H9 (cell line): ENCODE data around the gene RDH5. TPM values are rescaled to one million over a fixed set of nuclear protein-coding genes. Genes with fewer than 3 reads are reported as not detected.

Experiments used
- DNase-seq: peaks from one replicate; pipeline ENCODE4 v3.0.0-alpha.2; 2017
- H2AFZ ChIP-seq: one replicate; pipeline ENCODE4 v1.6.1; 2013; ENCODE audit warnings: mild to moderate bottlenecking, low read length, control low read depth, moderate library complexity
- H2AK5ac ChIP-seq: 2 replicates; pipeline ENCODE4 v1.6.1; 2013; ENCODE audit warnings: low read length, control low read depth, mixed read lengths; ENCODE audit not compliant: insufficient read length
- H2BK120ac ChIP-seq: one replicate; pipeline ENCODE4 v1.6.1; 2013; ENCODE audit warnings: low read depth, mild to moderate bottlenecking, low read length, control low read depth, inconsistent platforms; ENCODE audit not compliant: poor library complexity, severe bottlenecking
- H2BK12ac ChIP-seq: 2 replicates; pipeline ENCODE4 v1.6.1; 2013; ENCODE audit warnings: low read length, control low read depth, mixed read lengths, low read depth; ENCODE audit not compliant: insufficient read length
- H2BK15ac ChIP-seq: 2 replicates; pipeline ENCODE4 v1.6.1; 2013; ENCODE audit warnings: low read depth, low read length, control low read depth
- H2BK20ac ChIP-seq: one replicate; pipeline ENCODE4 v1.6.1; 2013; ENCODE audit warnings: low read depth, mild to moderate bottlenecking, low read length, control low read depth, inconsistent platforms; ENCODE audit not compliant: poor library complexity, severe bottlenecking
- H2BK5ac ChIP-seq: 2 replicates; pipeline ENCODE4 v1.6.1; 2013; ENCODE audit warnings: low read length, control low read depth, mixed read lengths; ENCODE audit not compliant: insufficient read length
- H3K14ac ChIP-seq: 2 replicates; pipeline ENCODE4 v1.6.1; 2013; ENCODE audit warnings: low read length, control low read depth; ENCODE audit not compliant: insufficient read depth
- H3K18ac ChIP-seq: 2 replicates; pipeline ENCODE4 v1.6.1; 2013; ENCODE audit warnings: low read depth, mild to moderate bottlenecking, mixed read lengths, low read length, control low read depth; ENCODE audit not compliant: insufficient read length
- H3K23ac ChIP-seq: 2 replicates; pipeline ENCODE4 v1.6.1; 2013; ENCODE audit warnings: low read length, control low read depth, mixed read lengths, low read depth; ENCODE audit not compliant: insufficient read length
- H3K23me2 ChIP-seq: 2 replicates; pipeline ENCODE4 v1.6.1; 2013; ENCODE audit warnings: low read depth, mild to moderate bottlenecking, mixed read lengths, low read length, control low read depth; ENCODE audit not compliant: insufficient read length, poor library complexity, severe bottlenecking
- H3K27ac ChIP-seq: 2 replicates; pipeline ENCODE4 v1.5.1; 2013; ENCODE audit warnings: low read length, control low read depth, mixed read lengths, low read depth; ENCODE audit not compliant: insufficient read length
- H3K27me3 ChIP-seq: 2 replicates; pipeline ENCODE4 v1.6.1; 2013; ENCODE audit warnings: low read length, control low read depth, inconsistent platforms; ENCODE audit not compliant: insufficient read depth
- H3K4ac ChIP-seq: 2 replicates; pipeline ENCODE4 v1.6.1; 2013; ENCODE audit warnings: low read depth, mild to moderate bottlenecking, control low read depth, inconsistent platforms, low read length, moderate library complexity
- H3K4me1 ChIP-seq: 2 replicates; pipeline ENCODE4 v1.6.1; 2013; ENCODE audit warnings: low read length, control low read depth, inconsistent platforms; ENCODE audit not compliant: insufficient read depth
- H3K4me2 ChIP-seq: 2 replicates; pipeline ENCODE4 v1.6.1; 2013; ENCODE audit warnings: low read length, control low read depth, mixed read lengths; ENCODE audit not compliant: insufficient read length, insufficient read depth
- H3K56ac ChIP-seq: 2 replicates; pipeline ENCODE4 v1.6.1; 2013; ENCODE audit warnings: low read depth, mild to moderate bottlenecking, mixed read lengths, low read length, control low read depth; ENCODE audit not compliant: insufficient read length
- H3K79me1 ChIP-seq: 2 replicates; pipeline ENCODE4 v1.6.1; 2013; ENCODE audit warnings: low read depth, mild to moderate bottlenecking, moderate library complexity, low read length, control low read depth, inconsistent platforms; ENCODE audit not compliant: insufficient read depth, poor library complexity, severe bottlenecking
- H3K79me2 ChIP-seq: 2 replicates; pipeline ENCODE4 v1.6.1; 2013; ENCODE audit warnings: low read length, control low read depth, inconsistent platforms; ENCODE audit not compliant: insufficient read depth
- H3K9ac ChIP-seq: 2 replicates; pipeline ENCODE4 v1.6.1; 2013; ENCODE audit warnings: low read length, control low read depth, mixed read lengths; ENCODE audit not compliant: insufficient read length; ENCODE audit errors: extremely low read depth
- H3K9me3 ChIP-seq: one replicate; pipeline ENCODE4 v1.6.1; 2013; ENCODE audit warnings: low read depth, low read length, inconsistent platforms; ENCODE audit not compliant: control insufficient read depth
- H3T11ph ChIP-seq: one replicate; pipeline ENCODE4 v1.6.1; 2013; ENCODE audit warnings: mild to moderate bottlenecking, low read length, control low read depth, inconsistent platforms
- H4K20me1 ChIP-seq: one replicate; pipeline ENCODE4 v1.6.1; 2013; ENCODE audit not compliant: control insufficient read depth, insufficient read length, insufficient read depth
- H4K5ac ChIP-seq: 2 replicates; pipeline ENCODE4 v1.6.1; 2013; ENCODE audit warnings: low read depth, mild to moderate bottlenecking, mixed read lengths, low read length, control low read depth; ENCODE audit not compliant: insufficient read length
- H4K8ac ChIP-seq: replicated peaks from 2 replicates; pipeline ENCODE4 v1.6.1; 2013; ENCODE audit warnings: low read length, control low read depth, mixed read lengths, low read depth; ENCODE audit not compliant: insufficient read length
- H4K91ac ChIP-seq: 2 replicates; pipeline ENCODE4 v1.6.1; 2013; ENCODE audit warnings: low read depth, mild to moderate bottlenecking, moderate library complexity, mixed read lengths, low read length, control low read depth; ENCODE audit not compliant: insufficient read length
- H3K27ac Mint-ChIP-seq, 3 experiments: 2 replicates in 2 of 3; 3 replicates in 1 of 3; pipeline ENCODE4 v1.8.0; 2020 to 2021; ENCODE audit warnings: mixed read lengths in 3 of 3, mild to moderate bottlenecking in 1 of 3, moderate library complexity in 1 of 3
- H3K27me3 Mint-ChIP-seq: 2 replicates; pipeline ENCODE4 v1.8.0; 2021; ENCODE audit warnings: low read depth, mild to moderate bottlenecking, moderate library complexity, mixed read lengths
- H3K36me3 Mint-ChIP-seq, 3 experiments: 2 replicates in 2 of 3; 3 replicates in 1 of 3; pipeline ENCODE4 v1.8.0; 2020 to 2021; ENCODE audit warnings: low read depth in 3 of 3, mixed read lengths in 3 of 3; ENCODE audit not compliant: insufficient read depth in 1 of 3
- H3K4me1 Mint-ChIP-seq, 2 experiments: 2 replicates each; pipeline ENCODE4 v1.8.0; 2020; ENCODE audit warnings: mixed read lengths in 2 of 2
- H3K4me3 Mint-ChIP-seq, 2 experiments: 2 replicates in 1 of 2; 3 replicates in 1 of 2; pipeline ENCODE4 v1.8.0; 2020 to 2021; ENCODE audit warnings: mild to moderate bottlenecking in 2 of 2, mixed read lengths in 2 of 2, moderate library complexity in 1 of 2
- H3K9me3 Mint-ChIP-seq, 2 experiments: 2 replicates in 1 of 2; 3 replicates in 1 of 2; pipeline ENCODE4 v1.8.0; 2020; ENCODE audit warnings: mild to moderate bottlenecking in 2 of 2, mixed read lengths in 2 of 2, moderate library complexity in 1 of 2
- CTCF ChIP-seq: fragments of 200-600 bp; sonication (generic); conservative IDR thresholded peaks from 3 replicates; pipeline ENCODE4 v1.8.0; 2021; ENCODE audit warnings: antibody characterized with exemption, mild to moderate bottlenecking
- WGBS: extraction: QIAGEN DNeasy Blood & Tissue Kit; methylation state at CpG from one replicate; pipeline ENCODE4 v1.1.7; 2013; ENCODE audit warnings: missing lambda C conversion rate, low lambda C conversion rate, mixed read lengths; ENCODE audit not compliant: insufficient read length; ENCODE audit errors: extremely low coverage; 5-methylcytosine and 5-hydroxymethylcytosine counted together
- total RNA-seq: library from RNA; stranded (reverse); gene quantifications from 2 replicates; pipeline ENCODE4 v1.2.1, GENCODE V29; 2021

RDH5 gene
- total RNA-seq, 1 experiment from 2014 or later: 6.6 TPM

GRCh38 chr12:55724940-55725309, 4.7 kb downstream of the RDH5 start:
- H3K27ac Mint-ChIP-seq: peak overlapping the region in 2 of 3 experiments; percentile 2 to 62; a peak in 1 of 7 replicates
- Histone ChIP-seq H3K56ac (no peak overlapping the region), H3K9me3 (no peaks in the 10 kb centered on the region), H2BK12ac (no peak overlapping the region), H2BK120ac (no peak overlapping the region), H3K4ac (no peak overlapping the region), H3K14ac (no peak overlapping the region), H3K27ac (no peak overlapping the region), H3K79me1 (peaks cover 7% of the 10 kb centered on the region), H3K18ac (no peak overlapping the region), H3K23me2 (peaks cover 11% of the 10 kb centered on the region), H2BK15ac (no peak overlapping the region), H4K5ac (no peak overlapping the region), H4K8ac (no peak overlapping the region), H3K27me3 (no peaks in the 10 kb centered on the region), H2BK5ac (no peak overlapping the region), H3K23ac (no peak overlapping the region), H3K9ac (no peak overlapping the region), H4K91ac (no peak overlapping the region), H2AK5ac (no peak overlapping the region), H4K20me1 (no peaks in the 10 kb centered on the region), H3K4me1 (peaks cover 3% of the 10 kb centered on the region; the same call in 1 of the 2 replicates), H3K79me2 (peaks cover 7% of the 10 kb centered on the region; the same call in 1 of the 2 replicates), H2AFZ (no peak overlapping the region), H3K4me2 (no peak overlapping the region), H2BK20ac (no peak overlapping the region), H3T11ph (no peak overlapping the region)
- no peak for TF ChIP-seq CTCF
- peaks cover 23 to 33% of the 10 kb centered on the region in 2 experiments for H3K4me1 Mint-ChIP-seq
- no CpG with 5 or more reads among the region's 3 CpGs for WGBS
- H3K27me3 Mint-ChIP-seq: no peaks in the 10 kb centered on the region
- no peak for DNase-seq
- peak overlapping the region; percentile 5; a peak in 2 of 5 replicates for H3K4me3 Mint-ChIP-seq
- no peaks in the 10 kb centered on the region for H3K9me3 Mint-ChIP-seq
- H3K36me3 Mint-ChIP-seq: peaks cover 21 to 46% (median 46%) of the 10 kb centered on the region in 3 experiments; a peak in 6 of 7 replicates
